Activated CD8-positive, alpha-beta memory T cell treated with anti-CD3 and anti-CD28 coated beads for 36 hours (primary cell): ENCODE measurements around the gene YWHAG. TPM values are rescaled to one million over a fixed set of nuclear protein-coding genes. Genes with fewer than 3 reads are reported as not detected.

Experiments
- CTCF ChIA-PET: fragments of 350-600 bp; sonication (Branson Sonifier 250); formaldehyde crosslinking; loops from one replicate; lab custom pipeline; 2021; ENCODE audit warnings: antibody characterized with exemption; lab: Charles Lee
- POLR2A ChIA-PET: fragments of 350-600 bp; sonication (Branson Sonifier 250); formaldehyde crosslinking; loops from one replicate; lab custom pipeline; 2021; ENCODE audit warnings: antibody characterized with exemption; lab: Charles Lee
- total RNA-seq, 2 experiments: library from RNA; stranded (reverse); gene quantifications; one replicate each; pipeline ENCODE4 v1.2.3, GENCODE V29; 2021

The YWHAG gene
- total RNA-seq, 2 experiments from 2014 or later = 167 to 174 TPM

DNA sequence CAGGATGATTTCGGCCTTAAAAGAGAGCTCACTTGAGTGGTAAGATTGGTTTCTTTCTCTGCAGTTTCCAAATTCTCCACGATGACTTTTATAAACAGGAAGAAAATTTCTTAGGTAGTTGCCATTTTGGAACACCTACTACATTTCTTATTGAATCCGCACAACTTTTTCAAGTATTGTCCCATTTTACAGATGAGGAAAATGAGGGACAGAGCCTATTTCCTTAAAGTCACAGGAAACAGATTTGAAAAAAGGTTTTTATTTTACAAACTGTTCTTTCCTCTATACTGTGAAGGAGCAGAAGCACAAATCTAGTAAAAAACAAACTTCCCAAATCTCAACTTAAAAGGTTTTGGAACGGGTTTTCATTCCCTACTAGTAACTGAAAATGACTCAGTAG, 2.7 kb downstream of the YWHAG start:
- ChIA-PET CTCF (no interaction called here), POLR2A (no interaction called here)

DNA sequence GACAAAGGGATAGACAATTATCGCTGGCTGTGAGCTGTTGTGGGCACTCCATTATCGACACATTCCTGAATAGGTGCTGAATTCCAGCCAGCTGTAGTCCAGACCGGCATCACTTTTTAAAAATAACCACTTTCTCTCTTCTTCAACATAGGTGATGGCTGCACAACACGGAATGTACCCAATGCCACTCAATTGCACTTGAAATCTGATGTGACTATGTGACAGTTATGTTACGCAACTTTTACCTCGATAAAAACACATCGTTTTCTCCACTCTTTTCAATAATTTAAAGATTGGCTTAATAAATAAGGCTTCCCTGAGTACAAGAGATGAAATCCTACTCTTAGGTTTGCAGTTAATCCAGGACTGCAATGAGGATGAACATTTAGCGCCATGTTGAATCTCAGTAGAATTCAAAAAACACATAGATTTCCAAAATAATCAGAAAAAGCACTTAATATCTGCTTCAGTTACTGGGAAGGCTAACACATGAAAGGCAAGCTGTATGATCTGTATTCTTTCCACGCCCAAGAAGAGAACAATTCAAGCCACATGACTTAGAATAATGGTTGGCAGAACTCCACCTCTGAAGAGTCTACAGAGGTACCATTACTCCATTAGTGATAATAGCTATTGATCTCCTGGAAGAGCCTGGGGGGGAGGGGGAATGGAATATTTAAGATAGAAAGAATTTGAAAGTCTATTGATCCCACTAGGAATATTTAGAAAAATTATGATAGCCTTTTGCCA, 3.6 kb downstream of the YWHAG start:
- POLR2A ChIA-PET = interaction anchor here (1.0 kb wide), 1 partner anchor 37 kb away, joined by 5 read pairs; no protein-coding TSS in a partner anchor
- CTCF ChIA-PET = interaction anchor here (0.6 to 1.8 kb wide), 3 partner anchors 10 to 229 kb away, joined by 3 to 6 read pairs (median 4); no protein-coding TSS in a partner anchor

DNA sequence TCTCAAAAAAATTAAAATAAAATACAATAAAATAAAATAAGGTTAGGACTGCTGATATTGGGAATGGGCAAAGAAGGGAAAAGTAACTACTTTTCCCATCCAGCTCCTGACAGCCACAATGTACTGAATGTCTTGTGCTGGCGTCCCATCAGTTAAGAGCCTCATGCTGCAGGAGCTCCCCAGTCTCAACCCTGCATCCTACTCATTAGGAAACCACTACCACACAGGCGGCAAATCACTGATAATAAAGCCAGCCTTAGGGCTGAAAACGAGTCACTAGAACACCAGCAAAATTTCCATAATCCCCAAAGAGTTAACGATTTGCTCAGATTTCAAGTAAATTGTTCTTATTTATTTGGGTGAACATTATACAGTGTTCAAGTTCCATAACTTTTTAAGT, 4.3 kb downstream of the YWHAG start:
- CTCF ChIA-PET = interaction anchor here (0.6 to 1.8 kb wide), 4 partner anchors 9 to 229 kb away, joined by 3 to 6 read pairs (median 4); no protein-coding TSS in a partner anchor

DNA sequence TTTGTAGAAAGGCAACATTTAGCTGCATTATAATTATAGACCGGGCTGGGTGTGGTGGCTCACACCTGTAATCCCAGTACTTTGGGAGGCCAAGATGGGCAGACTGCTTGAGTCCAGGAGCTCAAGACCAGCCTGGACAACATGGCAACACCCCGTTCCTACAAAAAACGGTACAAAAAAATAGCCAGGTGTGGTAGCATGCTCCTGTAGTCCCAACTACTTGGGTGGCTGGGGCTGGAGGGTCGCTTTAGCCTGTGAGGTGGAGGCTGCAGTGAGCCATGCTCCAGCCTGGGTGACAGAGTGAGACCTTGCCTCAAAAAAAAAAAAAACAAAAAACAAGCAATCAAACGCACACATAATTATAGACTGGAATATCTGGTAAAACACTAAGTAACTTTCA, 5.0 kb downstream of the YWHAG start:
- POLR2A ChIA-PET = no interaction called here
- CTCF ChIA-PET = interaction anchor here (0.6 to 1.8 kb wide), 2 partner anchors 8 to 155 kb away, joined by 3 to 4 read pairs; no protein-coding TSS in a partner anchor

More for the DNA sequence above, 4.3 kb downstream of the YWHAG start:
- POLR2A ChIA-PET = interaction anchor here (1.0 kb wide), 1 partner anchor 36 kb away, joined by 5 read pairs; no protein-coding TSS in a partner anchor

DNA sequence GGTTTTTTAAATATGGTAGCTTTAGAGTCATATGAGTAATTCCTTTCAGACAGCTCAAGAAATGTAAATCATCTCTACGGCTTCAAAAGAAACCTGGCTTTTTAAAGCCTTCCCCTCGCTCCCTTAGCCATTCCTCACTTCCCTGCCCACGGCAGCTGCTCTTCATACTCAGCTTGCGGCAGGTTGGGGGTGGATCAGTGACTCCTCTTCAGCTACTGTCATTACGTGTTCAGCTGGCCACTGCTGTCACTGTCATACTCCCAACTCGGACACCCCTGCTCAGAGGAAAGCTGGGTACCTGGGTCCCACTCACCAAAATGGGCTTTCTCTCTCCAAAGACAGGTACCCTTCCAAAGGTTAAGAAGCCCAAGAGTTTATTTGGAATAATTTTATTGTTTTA, 6.6 kb downstream of the YWHAG start:
- POLR2A ChIA-PET = interaction anchor here (1.6 kb wide), 2 partner anchors 24 to 34 kb away, joined by 5 to 8 read pairs; no protein-coding TSS in a partner anchor

DNA sequence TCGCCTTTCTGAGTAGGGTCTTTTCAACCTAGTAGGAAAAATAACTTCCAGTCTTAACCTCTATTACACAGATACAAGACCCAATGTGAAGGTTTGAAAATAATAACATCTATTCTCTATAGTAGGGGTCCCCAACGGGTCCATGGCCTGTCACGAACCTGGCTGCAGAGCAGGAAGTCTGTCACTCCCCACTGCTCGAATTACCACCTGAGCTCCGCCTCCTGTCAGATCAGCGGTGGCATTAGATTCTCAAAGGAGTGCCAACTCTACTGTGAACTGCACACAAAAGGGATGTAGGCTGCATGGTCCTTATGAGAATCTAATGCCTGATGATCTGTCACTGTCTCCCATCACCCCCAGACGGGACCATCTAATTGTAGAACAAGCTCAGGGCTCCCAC, 7.4 kb downstream of the YWHAG start:
- POLR2A ChIA-PET = interaction anchor here (1.6 kb wide), 2 partner anchors 23 to 33 kb away, joined by 5 to 8 read pairs; no protein-coding TSS in a partner anchor
- CTCF ChIA-PET = interaction anchor here (1.0 kb wide), 1 partner anchor 39 kb away, joined by 4 read pairs; no protein-coding TSS in a partner anchor

More for the DNA sequence above, 6.6 kb downstream of the YWHAG start:
- CTCF ChIA-PET = interaction anchor here (1.0 kb wide), 1 partner anchor 40 kb away, joined by 4 read pairs; no protein-coding TSS in a partner anchor

DNA sequence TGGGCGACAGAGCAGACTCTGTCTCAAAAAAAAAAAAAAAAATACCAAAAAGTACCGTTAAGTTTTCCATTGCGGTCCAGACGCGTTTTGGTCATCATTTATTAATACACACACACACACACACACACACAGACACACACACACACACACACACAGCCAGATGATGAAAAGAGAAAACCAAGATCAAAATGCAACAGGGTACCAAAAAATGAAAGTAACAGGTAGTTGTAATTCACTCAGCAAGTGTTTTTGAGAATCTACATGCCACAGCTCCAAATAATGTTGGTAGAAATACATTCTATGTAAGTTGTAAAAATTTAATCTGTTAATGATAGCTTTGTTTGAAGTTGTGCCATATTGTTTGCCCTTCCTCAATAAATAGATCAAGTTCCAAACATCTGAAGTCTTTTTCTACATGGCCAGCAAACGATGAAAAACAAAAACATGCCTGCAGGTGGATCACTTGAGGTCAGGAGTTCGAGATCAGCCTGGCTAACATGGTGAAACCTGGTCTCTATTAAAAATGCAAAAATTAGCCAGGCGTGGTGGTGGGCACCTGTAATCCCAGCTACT, 9.4 kb downstream of the YWHAG start:
- POLR2A ChIA-PET = no interaction called here
- CTCF ChIA-PET = interaction anchor here (1.1 kb wide), 1 partner anchor 36 kb away, joined by 3 read pairs; no protein-coding TSS in a partner anchor

DNA sequence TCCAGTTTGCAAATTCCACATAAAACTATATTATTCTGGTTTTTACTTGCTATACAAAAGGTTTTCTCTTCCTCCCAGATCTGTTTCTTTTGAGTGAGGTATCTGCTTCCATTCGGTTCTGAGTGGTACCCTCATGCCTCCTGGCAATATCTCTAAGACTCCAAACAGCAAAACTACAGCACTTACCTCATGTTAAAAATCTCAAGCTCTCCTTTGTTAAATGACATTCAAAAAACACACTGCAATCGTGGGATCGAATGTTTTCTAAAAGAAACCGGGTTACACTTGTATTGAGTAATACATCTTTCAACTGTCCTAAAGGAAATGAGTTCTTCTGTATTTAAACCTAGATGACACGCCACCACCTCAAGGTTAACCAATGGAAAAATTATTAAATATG, 11.1 kb downstream of the YWHAG start:
- CTCF ChIA-PET = interaction anchor here (0.6 kb wide), 1 partner anchor 27 kb away, joined by 3 read pairs; no protein-coding TSS in a partner anchor

DNA sequence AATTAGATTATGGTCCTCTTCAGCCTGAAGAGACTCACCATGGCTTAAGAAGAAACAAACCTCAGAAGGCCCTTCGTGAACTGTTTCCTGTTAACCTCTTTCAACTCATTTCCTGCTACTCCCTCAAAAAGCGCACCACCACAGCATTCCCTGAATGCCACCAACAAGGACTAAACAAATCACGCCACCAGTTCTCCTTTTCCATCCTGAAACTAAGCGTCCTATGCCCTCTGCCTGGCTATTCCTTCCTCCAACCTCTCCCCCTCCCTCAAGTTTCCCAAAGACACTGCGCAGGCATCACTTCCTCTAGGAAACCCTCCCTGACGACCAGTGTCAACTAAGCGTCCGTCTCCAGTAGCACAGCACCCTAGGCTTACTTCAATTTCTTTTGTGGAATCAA, 12.0 kb downstream of the YWHAG start:
- ChIA-PET POLR2A (no interaction called here), CTCF (no interaction called here)

More for the DNA sequence above, 11.1 kb downstream of the YWHAG start:
- POLR2A ChIA-PET = interaction anchor here (0.6 kb wide), 1 partner anchor 29 kb away, joined by 3 read pairs; no protein-coding TSS in a partner anchor

DNA sequence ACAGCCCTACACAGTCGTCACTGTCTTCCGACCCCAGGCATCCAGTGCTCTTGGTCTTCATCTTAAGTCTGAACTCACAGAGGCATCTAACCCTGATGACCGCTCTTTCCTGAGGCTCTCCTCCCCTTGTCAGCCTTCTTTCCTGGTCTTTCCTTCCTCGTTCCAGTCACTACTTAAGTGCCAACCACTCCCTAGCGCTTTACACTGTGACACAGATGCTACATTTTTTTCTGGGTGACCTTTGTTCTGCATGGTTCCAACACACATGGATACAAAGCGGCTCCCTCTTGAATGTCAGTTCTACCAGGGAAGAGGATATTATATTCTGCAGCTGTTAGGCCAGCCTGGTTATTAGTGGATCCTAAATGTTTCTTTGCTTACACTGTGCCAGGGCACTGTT, 12.7 kb downstream of the YWHAG start:
- CTCF ChIA-PET = interaction anchor here (1.1 kb wide), 1 partner anchor 9 kb away, joined by 4 read pairs; no protein-coding TSS in a partner anchor
- POLR2A ChIA-PET = no interaction called here

DNA sequence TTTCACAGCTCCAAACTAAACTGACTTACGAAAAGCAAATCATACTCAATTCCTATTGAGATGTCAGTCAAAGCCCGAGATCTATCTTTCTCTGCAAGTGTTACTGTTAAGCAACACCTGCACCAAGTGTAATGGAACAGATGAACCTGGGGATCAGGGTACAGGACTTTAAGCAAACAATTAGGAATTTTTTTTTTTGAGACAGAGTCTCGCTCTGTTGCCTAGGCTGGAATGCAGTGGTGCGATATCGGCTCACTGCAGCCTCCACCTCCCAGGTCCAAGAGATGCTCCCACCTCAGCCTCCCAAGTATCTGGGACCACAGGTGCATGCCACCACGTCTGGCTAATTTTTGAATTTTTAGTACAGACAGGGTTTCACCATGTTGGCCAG, 14.9 kb downstream of the YWHAG start:
- ChIA-PET POLR2A (interaction anchor here (1.6 kb wide), 1 partner anchor 15 kb away, joined by 5 read pairs; the partner anchor contains the start of gene YWHAG), CTCF (interaction anchor here (1.4 kb wide), 1 partner anchor 9 kb away, joined by 3 read pairs; no protein-coding TSS in a partner anchor)

DNA sequence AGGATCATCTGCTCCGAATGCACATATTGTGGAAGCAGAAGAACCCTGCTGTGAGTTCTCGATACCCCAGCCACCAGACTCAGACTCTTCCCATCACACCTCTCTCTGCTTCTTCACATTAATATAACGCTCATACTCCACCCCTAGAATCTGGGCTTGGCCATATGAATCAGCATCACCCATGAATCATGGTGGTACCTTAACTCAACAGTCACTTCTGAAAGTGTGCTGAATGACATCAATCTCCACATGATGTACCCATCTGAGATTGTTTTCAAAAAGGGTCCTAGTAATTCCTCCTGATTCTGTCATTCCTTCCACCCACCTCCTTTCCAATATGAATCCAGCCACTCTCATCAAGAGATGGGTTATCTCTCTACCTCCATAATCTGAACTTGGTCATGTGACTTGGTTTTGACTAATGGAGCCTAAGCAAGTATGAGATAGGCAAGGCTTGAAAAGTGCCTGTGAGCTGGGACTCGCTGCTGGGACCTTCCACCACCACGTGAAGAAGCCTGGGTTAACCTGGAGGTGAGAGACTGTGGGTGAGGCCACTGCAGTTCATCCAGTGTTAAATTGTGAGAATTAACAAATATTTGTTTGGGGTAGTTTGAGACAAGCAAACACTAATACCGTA, 15.4 kb downstream of the YWHAG start:
- ChIA-PET POLR2A (interaction anchor here (0.6 to 1.6 kb wide), 2 partner anchors 16 to 23 kb away, joined by 5 to 6 read pairs; partner anchors contain the start of gene YWHAG), CTCF (interaction anchor here (1.4 kb wide), 1 partner anchor 8 kb away, joined by 3 read pairs; no protein-coding TSS in a partner anchor)

DNA sequence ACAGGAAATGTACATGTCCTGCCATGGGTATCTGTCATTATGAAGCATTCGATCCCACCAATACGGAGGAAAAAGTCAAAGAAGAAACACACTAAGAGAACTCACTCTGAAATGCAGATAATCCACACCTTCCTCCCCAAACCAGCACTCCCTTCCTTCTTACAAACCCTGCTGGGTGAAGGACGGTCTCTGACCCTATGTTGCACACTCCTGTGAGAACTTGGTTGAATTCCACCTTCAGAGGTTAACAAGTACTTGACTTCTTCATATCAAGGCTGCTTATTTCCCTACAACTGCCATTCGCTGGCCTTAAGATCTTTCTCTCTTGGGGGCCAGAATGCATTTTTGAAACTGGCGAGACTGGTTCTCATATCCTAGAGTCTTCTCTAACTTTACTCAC, 16.6 kb downstream of the YWHAG start:
- ChIA-PET CTCF (interaction anchor here (1.1 kb wide), 1 partner anchor 28 kb away, joined by 3 read pairs; no protein-coding TSS in a partner anchor), POLR2A (no interaction called here)

DNA sequence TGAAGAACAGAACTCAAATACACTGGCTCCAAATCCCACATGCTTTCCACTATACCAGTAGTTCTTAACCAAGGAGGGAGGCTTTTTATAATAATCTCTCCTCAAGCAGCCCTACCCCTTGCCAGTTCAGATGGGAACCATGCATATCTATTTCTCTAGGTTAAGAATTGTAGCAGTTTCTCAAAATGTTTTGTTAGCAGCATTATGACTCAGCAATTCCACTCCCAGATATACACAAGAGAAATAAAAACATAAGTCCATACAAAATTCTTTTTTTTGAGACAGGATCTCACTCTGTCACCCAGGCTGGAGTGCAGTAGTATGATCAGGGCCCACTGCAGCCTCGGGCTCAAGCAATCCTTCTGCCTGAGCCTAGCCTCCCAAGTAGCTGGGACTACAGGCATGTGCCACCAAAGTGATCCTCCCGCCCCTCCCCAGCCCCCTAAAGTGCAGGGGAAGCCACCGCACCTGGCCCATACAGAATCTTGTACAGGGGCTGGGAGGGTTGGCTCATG, 18.1 kb downstream of the YWHAG start:
- POLR2A ChIA-PET = no interaction called here
- CTCF ChIA-PET = interaction anchor here (1.3 kb wide), 1 partner anchor 20 kb away, joined by 3 read pairs; no protein-coding TSS in a partner anchor

DNA sequence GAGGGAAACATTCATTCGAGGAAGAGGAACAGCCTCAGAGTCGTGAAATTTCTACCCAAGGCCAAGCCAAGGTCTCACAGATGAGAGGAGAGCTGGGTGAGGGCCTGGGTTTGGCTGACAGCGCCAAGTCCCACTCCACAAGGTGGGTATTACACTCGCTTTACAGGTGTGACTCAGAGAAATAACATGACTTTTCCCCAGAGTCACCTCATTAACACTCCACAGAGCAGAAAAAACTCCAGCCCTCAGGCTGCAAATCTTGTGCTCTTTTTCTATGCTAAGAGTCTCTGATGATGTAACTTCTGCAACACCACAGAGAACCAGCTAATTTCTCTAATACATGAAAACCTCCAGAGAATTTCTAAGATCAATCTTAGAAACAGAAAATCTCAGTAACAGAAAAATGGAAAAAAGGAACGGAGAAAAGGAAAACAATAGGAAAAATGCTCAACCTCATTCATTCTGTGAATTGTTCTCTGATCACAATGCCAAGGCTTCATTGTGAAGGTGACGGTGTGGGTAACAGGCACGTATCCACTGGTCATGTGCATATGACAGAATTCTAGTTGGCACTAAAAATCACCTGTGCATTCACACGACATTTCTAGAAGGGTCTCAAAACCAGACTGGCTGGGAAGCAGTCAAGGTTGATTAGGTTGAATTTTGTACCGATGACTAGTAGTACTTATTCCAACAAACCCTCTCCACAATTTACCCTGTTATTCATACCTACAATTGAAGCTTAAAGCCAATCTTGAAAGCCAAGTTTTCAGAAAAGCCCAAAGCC, 20.3 kb downstream of the YWHAG start:
- POLR2A ChIA-PET = no interaction called here
- CTCF ChIA-PET = no interaction called here

DNA sequence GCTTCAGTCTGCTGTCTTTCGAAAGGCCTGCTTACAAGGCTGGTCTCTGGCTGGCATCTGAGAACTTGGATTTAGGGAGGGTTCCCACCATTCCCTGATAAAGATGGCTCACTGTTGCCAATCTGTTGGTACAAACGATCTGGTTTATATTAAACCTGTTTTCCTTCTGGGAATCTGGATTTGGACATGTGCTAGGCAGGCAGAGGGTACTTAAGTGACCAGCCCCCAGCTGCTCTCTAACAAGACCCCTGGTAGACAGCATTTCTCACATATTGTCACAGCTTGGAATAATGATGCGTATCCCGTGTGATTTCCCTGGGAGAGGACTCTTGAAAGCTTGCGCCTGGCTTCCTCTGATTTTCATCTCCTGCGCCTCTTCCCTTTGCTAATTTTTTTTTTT, 21.6 kb downstream of the YWHAG start:
- ChIA-PET POLR2A (interaction anchor here (0.6 kb wide), 1 partner anchor 1175 kb away, joined by 3 read pairs; no protein-coding TSS in a partner anchor), CTCF (no interaction called here)

DNA sequence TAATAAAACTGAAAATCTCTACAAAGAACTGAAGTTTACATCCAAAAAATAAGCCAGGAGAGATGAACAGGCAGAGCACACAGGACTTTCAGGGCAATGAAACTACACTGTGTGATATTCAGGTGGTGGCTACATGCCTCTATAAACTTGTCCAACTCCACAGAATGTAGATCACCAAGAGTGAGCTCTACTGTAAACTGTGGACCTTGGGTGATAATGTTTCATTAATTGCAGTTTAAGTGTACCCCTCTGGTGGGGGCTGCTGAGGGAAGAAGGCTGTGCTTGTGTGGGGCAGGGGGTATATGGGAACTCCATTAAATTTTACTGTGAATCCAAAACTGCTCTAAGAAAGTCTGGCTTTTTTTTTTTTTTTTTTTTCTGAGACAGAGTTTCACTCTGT, 22.7 kb downstream of the YWHAG start:
- CTCF ChIA-PET = interaction anchor here (1.8 kb wide), 1 partner anchor 19 kb away, joined by 4 read pairs; no protein-coding TSS in a partner anchor
- POLR2A ChIA-PET = interaction anchor here (0.6 kb wide), 1 partner anchor 272 kb away, joined by 5 read pairs; no protein-coding TSS in a partner anchor
